ENCODE results near the gene OSMR.

DNA sequence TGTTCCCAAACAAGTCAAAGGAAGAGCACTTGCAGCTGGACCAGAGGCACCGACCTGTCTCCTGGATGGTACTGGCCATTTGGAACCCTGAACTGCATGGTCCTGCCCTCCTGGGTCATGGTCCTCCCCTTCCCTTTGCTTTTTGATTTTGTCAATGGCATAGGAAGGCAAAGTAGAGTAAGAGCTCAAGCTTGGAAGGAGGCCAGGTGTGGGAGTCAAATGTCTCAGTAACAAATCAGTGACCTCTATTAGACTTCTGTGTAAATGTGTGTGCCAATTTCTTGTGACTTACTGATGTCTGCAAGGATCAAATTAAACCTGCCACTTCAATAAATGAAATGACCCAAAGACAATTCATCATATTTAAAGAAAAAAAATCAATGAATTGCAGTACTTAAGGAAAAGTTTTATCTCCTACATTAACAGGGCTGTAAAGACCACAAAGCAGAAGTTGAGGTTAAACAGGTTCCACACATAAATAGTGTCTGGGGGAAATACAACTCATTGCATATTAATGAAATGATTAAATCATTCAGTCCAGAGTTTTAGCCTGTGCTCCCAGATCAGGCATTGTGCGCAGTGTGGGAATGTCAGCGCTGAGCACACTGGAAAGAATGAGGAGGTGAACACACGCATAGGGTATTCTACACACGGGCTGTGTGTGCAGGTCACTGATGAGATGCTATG, 32.7 kb downstream of the OSMR start:
- TF ChIP-seq POLR2A (IDR thresholded peaks at IDR 0.05; ENCODE audit: low read depth, low read length) (no peak), CTCF (IDR thresholded peaks at IDR 0.05; ENCODE audit: extremely low read depth in 1 of 2, insufficient read depth in 1 of 2, low read depth in 1 of 2, low read length in 2 of 2) (no peak), POLR2AphosphoS5 (IDR thresholded peaks at IDR 0.05; ENCODE audit: insufficient read depth, low read depth, low read length) (no peak), EZH2 (IDR thresholded peaks at IDR 0.05; ENCODE audit: borderline replicate concordance, low read depth, low read length, severe bottlenecking) (no peak)
